ENCODE data around the gene DNAJC1.
"Not testable (repeated sequence)": the region's sequence is repeated elsewhere in the genome, so short reads cannot be mapped to it uniquely, and the experiment has no call there.

The DNAJC1 gene

GRCh38 chr10:21895932-21896331, 107.6 kb downstream of the DNAJC1 start:
- DNase-seq = no peak

- DNase-seq = no peak
Observed at GRCh38 chr10:21894648-21895342, 108.7 kb downstream of the DNAJC1 start.

GRCh38 chr10:21891439-21891838, 112.1 kb downstream of the DNAJC1 start:
- no peak for DNase-seq

- no peak for DNase-seq
Observed at GRCh38 chr10:21889477-21890275, 113.9 kb downstream of the DNAJC1 start.

GRCh38 chr10:21888959-21889358, 114.6 kb downstream of the DNAJC1 start:
- no peak for DNase-seq

GRCh38 chr10:21885940-21886339, 117.6 kb downstream of the DNAJC1 start:
- DNase-seq = no peak

- DNase-seq = no peak
Observed at GRCh38 chr10:21873198-21873597, 130.3 kb downstream of the DNAJC1 start.

GRCh38 chr10:21872771-21873170, 130.8 kb downstream of the DNAJC1 start:
- DNase-seq = not testable (repeated sequence)

- no peak for DNase-seq
Observed at GRCh38 chr10:21870849-21871248, 132.7 kb downstream of the DNAJC1 start.

GRCh38 chr10:21869087-21869486, 134.4 kb downstream of the DNAJC1 start:
- not testable (repeated sequence) for DNase-seq

GRCh38 chr10:21860718-21861117, 142.8 kb downstream of the DNAJC1 start:
- no peak for DNase-seq

- no peak for DNase-seq
Observed at GRCh38 chr10:21858455-21858854, 145.1 kb downstream of the DNAJC1 start.

GRCh38 chr10:21849607-21850006, 153.9 kb downstream of the DNAJC1 start:
- DNase-seq = no peak

GRCh38 chr10:21843645-21844044, 159.9 kb downstream of the DNAJC1 start:
- DNase-seq = no peak

GRCh38 chr10:21841273-21841672, 162.3 kb downstream of the DNAJC1 start:
- not testable (repeated sequence) for DNase-seq

GRCh38 chr10:21837487-21837886, 166.0 kb downstream of the DNAJC1 start:
- DNase-seq = not testable (repeated sequence)

GRCh38 chr10:21834574-21834973, 169.0 kb downstream of the DNAJC1 start:
- not testable (repeated sequence) for DNase-seq

- no peak for DNase-seq
Observed at GRCh38 chr10:21832821-21833130, 170.8 kb downstream of the DNAJC1 start.

- no peak for DNase-seq
Observed at GRCh38 chr10:21831986-21832820, 171.3 kb downstream of the DNAJC1 start.

- DNase-seq = no peak
Observed at GRCh38 chr10:21830037-21830436, 173.5 kb downstream of the DNAJC1 start.

GRCh38 chr10:21827308-21827707, 176.2 kb downstream of the DNAJC1 start:
- no peak for DNase-seq

- DNase-seq = no peak
Observed at GRCh38 chr10:21826725-21827124, 176.8 kb downstream of the DNAJC1 start.

GRCh38 chr10:21825345-21825744, 178.2 kb downstream of the DNAJC1 start:
- no peak for DNase-seq

GRCh38 chr10:21824409-21824808, 179.1 kb downstream of the DNAJC1 start:
- no peak for DNase-seq
